SK-N-MC (cell line): ENCODE data around the gene FASTKD3.

Experiments
- DNase-seq: peaks from one replicate; pipeline ENCODE4 v3.0.0-alpha.2; 2011; ENCODE audit warnings: low read depth, low spot score
- H3K27ac ChIP-seq: fragments of 200-600 bp; sonication (generic); 2 replicates; pipeline ENCODE4 v1.5.1; 2016; ENCODE audit warnings: mixed run types
- H3K36me3 ChIP-seq: fragments of 200-600 bp; sonication (generic); 2 replicates; pipeline ENCODE4 v1.6.1; 2017; ENCODE audit warnings: antibody characterized with exemption, low read length, mixed read lengths; ENCODE audit not compliant: insufficient read depth
- H3K4me3 ChIP-seq: fragments of 200-600 bp; sonication (generic); 2 replicates; pipeline ENCODE4 v1.5.1; 2016
- H3K9ac ChIP-seq: fragments of 200-600 bp; sonication (generic); 2 replicates; pipeline ENCODE4 v1.8.0; 2017; ENCODE audit warnings: mixed run types, mixed read lengths; ENCODE audit not compliant: insufficient read length
- H3K9me3 ChIP-seq: fragments of 200-600 bp; sonication (generic); 2 replicates; pipeline ENCODE4 v1.6.1; 2017; ENCODE audit warnings: low read depth, mild to moderate bottlenecking, antibody characterized with exemption, low read length, moderate library complexity, mixed read lengths
- EZH2 ChIP-seq: fragments of 200-600 bp; sonication (generic); IDR thresholded peaks from one replicate; pipeline ENCODE4 v1.6.1; 2017; ENCODE audit warnings: antibody characterized with exemption
- FOXP2 ChIP-seq: optimal IDR thresholded peaks from 2 replicates; pipeline ENCODE3; 2011; ENCODE audit warnings: mild to moderate bottlenecking, moderate library complexity; ENCODE audit not compliant: insufficient read depth; ENCODE audit errors: extremely low read length, control extremely low read depth
- POLR2AphosphoS5 ChIP-seq: IDR thresholded peaks from 2 replicates; pipeline ENCODE4 v1.6.1; 2012; ENCODE audit warnings: mild to moderate bottlenecking, low read depth, low read length, borderline replicate concordance

FASTKD3 gene

GRCh38 chr5:7857361-7857760 lies 11.5 kb downstream of the FASTKD3 start:
- TF ChIP-seq POLR2AphosphoS5 (no peak), FOXP2 (no peak), EZH2 (no peak)
- DNase-seq, result no peak
- Histone ChIP-seq H3K9me3 (no peaks in the 10 kb centered on the region), H3K4me3 (no peak overlapping the region), H3K36me3 (peaks cover 29% of the 10 kb centered on the region), H3K9ac (no peak overlapping the region), H3K27ac (no peak overlapping the region)

- no peak overlapping the region for H3K4me3 ChIP-seq
- peaks cover 25% of the 10 kb centered on the region for H3K36me3 ChIP-seq
- TF ChIP-seq EZH2 (no peak), FOXP2 (no peak), POLR2AphosphoS5 (no peak)
- no peaks in the 10 kb centered on the region for H3K9me3 ChIP-seq
- H3K27ac ChIP-seq, result no peak overlapping the region
- no peak for DNase-seq
- H3K9ac ChIP-seq, result no peak overlapping the region
Measured at GRCh38 chr5:7856855-7857254, 12.0 kb downstream of the FASTKD3 start.

- DNase-seq, result no peak
- TF ChIP-seq FOXP2 (no peak), EZH2 (no peak), POLR2AphosphoS5 (no peak)
Measured at GRCh38 chr5:7855611-7856010, 13.2 kb downstream of the FASTKD3 start.

GRCh38 chr5:7852988-7853387 lies 15.8 kb downstream of the FASTKD3 start:
- no peaks in the 10 kb centered on the region for H3K36me3 ChIP-seq
- H3K4me3 ChIP-seq, result no peak overlapping the region
- H3K27ac ChIP-seq, result no peak overlapping the region
- no peak overlapping the region for H3K9ac ChIP-seq
- DNase-seq, result no peak
- no peaks in the 10 kb centered on the region for H3K9me3 ChIP-seq
- no peak for TF ChIP-seq EZH2
- no peak for TF ChIP-seq POLR2AphosphoS5

More at GRCh38 chr5:7855611-7856010, 13.2 kb downstream of the FASTKD3 start:
- H3K9me3 ChIP-seq, result no peaks in the 10 kb centered on the region
- H3K4me3 ChIP-seq, result no peak overlapping the region
- H3K36me3 ChIP-seq, result peaks cover 15% of the 10 kb centered on the region
- H3K27ac ChIP-seq, result no peak overlapping the region
- no peak overlapping the region for H3K9ac ChIP-seq

- Histone ChIP-seq H3K9ac (no peak overlapping the region), H3K27ac (no peak overlapping the region), H3K36me3 (no peaks in the 10 kb centered on the region), H3K4me3 (no peak overlapping the region), H3K9me3 (no peaks in the 10 kb centered on the region)
- DNase-seq, result no peak
- TF ChIP-seq EZH2 (no peak), FOXP2 (no peak), POLR2AphosphoS5 (no peak)
Measured at GRCh38 chr5:7852542-7852941, 16.3 kb downstream of the FASTKD3 start.

GRCh38 chr5:7851617-7852289 lies 17.1 kb downstream of the FASTKD3 start:
- Histone ChIP-seq H3K9ac (no peak overlapping the region), H3K9me3 (no peaks in the 10 kb centered on the region), H3K27ac (no peak overlapping the region), H3K36me3 (no peaks in the 10 kb centered on the region), H3K4me3 (no peak overlapping the region)
- TF ChIP-seq FOXP2 (no peak), EZH2 (no peak), POLR2AphosphoS5 (no peak)
- DNase-seq, result no peak

- H3K9ac ChIP-seq, result no peak overlapping the region
- DNase-seq, result no peak
- H3K4me3 ChIP-seq, result no peak overlapping the region
- H3K27ac ChIP-seq, result no peak overlapping the region
- H3K36me3 ChIP-seq, result no peaks in the 10 kb centered on the region
- no peak for TF ChIP-seq FOXP2
- TF ChIP-seq POLR2AphosphoS5, result no peak
- TF ChIP-seq EZH2, result no peak
- no peaks in the 10 kb centered on the region for H3K9me3 ChIP-seq
Measured at GRCh38 chr5:7851240-7851592, 17.6 kb downstream of the FASTKD3 start.

- H3K27ac ChIP-seq, result no peak within 1 kb of the TSS
- TF ChIP-seq POLR2AphosphoS5 (no peak), FOXP2 (no peak), EZH2 (no peak)
- DNase-seq, result no peak
- no peak within 1 kb of the TSS for H3K9ac ChIP-seq
- H3K4me3 ChIP-seq, result no peak within 1 kb of the TSS
- H3K9me3 ChIP-seq, result no peaks in the 10 kb centered on the region
- no peaks in the 10 kb centered on the region for H3K36me3 ChIP-seq
Measured at GRCh38 chr5:7850395-7851239, 18.2 kb downstream of the FASTKD3 start, which contains the start of gene CFAP90. Gene CFAP90, minus strand, starts transcription at chr5:7851133. Its CDS starts 112 bp downstream, at chr5:7851021.
